ENCODE results near the gene FOXE1. TPM values are rescaled to one million over a fixed set of nuclear protein-coding genes. Genes with fewer than 3 reads are reported as not detected.

FOXE1 gene
- polyA plus RNA-seq, 2 donors: 3.5 to 6.5 TPM

DNA sequence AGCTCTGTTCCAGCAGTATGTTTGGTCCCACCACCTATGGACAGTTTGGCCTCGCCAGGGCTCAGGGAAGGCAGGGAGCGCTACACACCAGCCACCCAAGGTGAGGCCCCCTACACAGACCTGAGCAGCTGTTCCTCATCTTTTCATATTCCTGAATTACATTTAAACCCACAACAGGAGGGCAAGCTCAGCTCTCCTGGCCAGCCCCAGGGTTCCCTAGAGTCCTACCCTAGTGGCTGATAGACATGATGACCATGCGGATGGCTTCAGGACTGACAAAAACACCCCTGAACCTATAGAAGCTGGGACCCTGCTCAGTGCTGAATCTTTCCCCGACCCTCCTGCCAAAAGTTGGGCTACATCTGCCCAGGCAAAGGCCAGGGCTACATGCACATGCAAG, 6.7 kb upstream of the FOXE1 start:
- H3K4me1 ChIP-seq (ENCODE audit: control insufficient read depth in 2 of 2, insufficient read depth in 2 of 2, low read length in 1 of 2): peaks cover 0 to 4% of the 10 kb centered on the region in 2 donors
- H3K4me3 ChIP-seq (ENCODE audit: low read depth in 1 of 2, low read length in 2 of 2): no peak overlapping the region
- no peak overlapping the region for H3K27ac ChIP-seq (ENCODE audit: low read depth in 2 of 2, low read length in 1 of 2)
- H3K36me3 ChIP-seq (ENCODE audit: control insufficient read depth in 2 of 2, insufficient read depth in 2 of 2, low read length in 1 of 2): no peaks in the 10 kb centered on the region
- WGBS, 2 donors: 69 to 74% methylated on average over 4 of the region's 4 CpGs
- H3K27me3 ChIP-seq (ENCODE audit: control insufficient read depth in 1 of 2, insufficient read depth in 2 of 2, low read length in 2 of 2): peaks cover 0 to 16% of the 10 kb centered on the region in 2 donors
- peaks cover 0 to 2% of the 10 kb centered on the region in 2 donors for H3K9me3 ChIP-seq (ENCODE audit: control insufficient read depth in 2 of 2, insufficient read depth in 1 of 2, low read depth in 1 of 2, low read length in 1 of 2)

GRCh38 chr9:97847474-97848214, 5.4 kb upstream of the FOXE1 start:
- 23 to 41% methylated on average over 29 to 31 of the region's 31 CpGs for WGBS, 2 donors
- no peak overlapping the region for H3K4me3 ChIP-seq (ENCODE audit: low read depth in 1 of 2, low read length in 2 of 2)
- no peaks in the 10 kb centered on the region for H3K36me3 ChIP-seq (ENCODE audit: control insufficient read depth in 2 of 2, insufficient read depth in 2 of 2, low read length in 1 of 2)
- H3K27me3 ChIP-seq (ENCODE audit: control insufficient read depth in 1 of 2, insufficient read depth in 2 of 2, low read length in 2 of 2): peaks cover 0 to 22% of the 10 kb centered on the region in 2 donors
- H3K9me3 ChIP-seq (ENCODE audit: control insufficient read depth in 2 of 2, insufficient read depth in 1 of 2, low read depth in 1 of 2, low read length in 1 of 2): peaks cover 0 to 2% of the 10 kb centered on the region in 2 donors
- H3K4me1 ChIP-seq (ENCODE audit: control insufficient read depth in 2 of 2, insufficient read depth in 2 of 2, low read length in 1 of 2): peaks cover 2 to 4% of the 10 kb centered on the region in 2 donors
- no peak overlapping the region for H3K27ac ChIP-seq (ENCODE audit: low read depth in 2 of 2, low read length in 1 of 2)

- peaks cover 0 to 25% of the 10 kb centered on the region in 2 donors for H3K27me3 ChIP-seq (ENCODE audit: control insufficient read depth in 1 of 2, insufficient read depth in 2 of 2, low read length in 2 of 2)
- H3K4me3 ChIP-seq (ENCODE audit: low read depth in 1 of 2, low read length in 2 of 2): no peak overlapping the region
- peaks cover 3 to 4% of the 10 kb centered on the region in 2 donors for H3K4me1 ChIP-seq (ENCODE audit: control insufficient read depth in 2 of 2, insufficient read depth in 2 of 2, low read length in 1 of 2)
- no peaks in the 10 kb centered on the region for H3K36me3 ChIP-seq (ENCODE audit: control insufficient read depth in 2 of 2, insufficient read depth in 2 of 2, low read length in 1 of 2)
- H3K9me3 ChIP-seq (ENCODE audit: control insufficient read depth in 2 of 2, insufficient read depth in 1 of 2, low read depth in 1 of 2, low read length in 1 of 2): no peaks in the 10 kb centered on the region
- no peak overlapping the region for H3K27ac ChIP-seq (ENCODE audit: low read depth in 2 of 2, low read length in 1 of 2)
- 19 to 43% methylated on average over 7 of the region's 7 CpGs for WGBS, 2 donors
These were observed 4.9 kb upstream of the FOXE1 start for GRCh38 chr9:97848215-97848479.

- Histone ChIP-seq H3K27me3 (ENCODE audit: control insufficient read depth in 1 of 2, insufficient read depth in 2 of 2, low read length in 2 of 2) (peaks cover 0 to 28% of the 10 kb centered on the region in 2 donors), H3K9me3 (ENCODE audit: control insufficient read depth in 2 of 2, insufficient read depth in 1 of 2, low read depth in 1 of 2, low read length in 1 of 2) (no peaks in the 10 kb centered on the region), H3K27ac (ENCODE audit: low read depth in 2 of 2, low read length in 1 of 2) (no peak overlapping the region), H3K36me3 (ENCODE audit: control insufficient read depth in 2 of 2, insufficient read depth in 2 of 2, low read length in 1 of 2) (no peaks in the 10 kb centered on the region), H3K4me1 (ENCODE audit: control insufficient read depth in 2 of 2, insufficient read depth in 2 of 2, low read length in 1 of 2) (peaks cover 4 to 8% of the 10 kb centered on the region in 2 donors), H3K4me3 (ENCODE audit: low read depth in 1 of 2, low read length in 2 of 2) (no peak overlapping the region)
- WGBS, 2 donors: 13 to 39% methylated on average over 61 of the region's 61 CpGs
These were observed 4.4 kb upstream of the FOXE1 start for GRCh38 chr9:97848480-97849237.

DNA sequence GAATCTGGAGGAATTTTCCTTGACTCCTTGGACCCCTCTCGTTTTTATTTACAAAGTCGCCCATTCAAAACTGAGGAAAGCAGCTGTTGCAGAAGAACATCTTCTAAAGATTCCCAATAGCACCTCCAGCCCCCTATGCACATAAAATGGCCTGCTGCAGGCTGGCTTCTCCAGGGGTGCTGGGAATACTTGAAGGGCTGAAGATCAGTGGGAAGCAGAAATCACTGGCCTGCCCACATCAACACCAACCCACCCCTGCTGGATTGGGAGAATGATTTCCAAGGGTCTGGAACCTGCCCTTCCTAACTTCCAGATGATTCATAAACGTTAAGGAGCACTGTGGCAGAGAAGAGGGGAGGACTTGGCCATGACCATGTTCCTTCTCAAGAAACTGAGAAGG, 3.0 kb upstream of the FOXE1 start:
- Histone ChIP-seq H3K4me3 (ENCODE audit: low read depth in 1 of 2, low read length in 2 of 2) (no peak overlapping the region), H3K27ac (ENCODE audit: low read depth in 2 of 2, low read length in 1 of 2) (no peak overlapping the region), H3K36me3 (ENCODE audit: control insufficient read depth in 2 of 2, insufficient read depth in 2 of 2, low read length in 1 of 2) (no peaks in the 10 kb centered on the region), H3K4me1 (ENCODE audit: control insufficient read depth in 2 of 2, insufficient read depth in 2 of 2, low read length in 1 of 2) (peaks cover 4 to 14% of the 10 kb centered on the region in 2 donors), H3K9me3 (ENCODE audit: control insufficient read depth in 2 of 2, insufficient read depth in 1 of 2, low read depth in 1 of 2, low read length in 1 of 2) (no peaks in the 10 kb centered on the region), H3K27me3 (ENCODE audit: control insufficient read depth in 1 of 2, insufficient read depth in 2 of 2, low read length in 2 of 2) (peaks cover 0 to 36% of the 10 kb centered on the region in 2 donors)
- 37 to 47% methylated on average over 3 of the region's 3 CpGs for WGBS, 2 donors

- H3K27me3 ChIP-seq (ENCODE audit: control insufficient read depth in 1 of 2, insufficient read depth in 2 of 2, low read length in 2 of 2): peaks cover 0 to 37% of the 10 kb centered on the region in 2 donors
- peak overlapping the region in 1 of 2 donors; percentile 65 for H3K4me3 ChIP-seq (ENCODE audit: low read depth in 1 of 2, low read length in 2 of 2)
- no peak overlapping the region for H3K27ac ChIP-seq (ENCODE audit: low read depth in 2 of 2, low read length in 1 of 2)
- peaks cover 4 to 17% of the 10 kb centered on the region in 2 donors for H3K4me1 ChIP-seq (ENCODE audit: control insufficient read depth in 2 of 2, insufficient read depth in 2 of 2, low read length in 1 of 2)
- H3K36me3 ChIP-seq (ENCODE audit: control insufficient read depth in 2 of 2, insufficient read depth in 2 of 2, low read length in 1 of 2): no peaks in the 10 kb centered on the region
- no peaks in the 10 kb centered on the region for H3K9me3 ChIP-seq (ENCODE audit: control insufficient read depth in 2 of 2, insufficient read depth in 1 of 2, low read depth in 1 of 2, low read length in 1 of 2)
- 40 to 43% methylated on average over 13 of the region's 13 CpGs for WGBS, 2 donors
These were observed 2.1 kb upstream of the FOXE1 start for GRCh38 chr9:97850746-97851445.

GRCh38 chr9:97851446-97851883, 1.6 kb upstream of the FOXE1 start:
- H3K27me3 ChIP-seq (ENCODE audit: control insufficient read depth in 1 of 2, insufficient read depth in 2 of 2, low read length in 2 of 2): peaks cover 0 to 37% of the 10 kb centered on the region in 2 donors
- peaks cover 4 to 17% of the 10 kb centered on the region in 2 donors for H3K4me1 ChIP-seq (ENCODE audit: control insufficient read depth in 2 of 2, insufficient read depth in 2 of 2, low read length in 1 of 2)
- H3K9me3 ChIP-seq (ENCODE audit: control insufficient read depth in 2 of 2, insufficient read depth in 1 of 2, low read depth in 1 of 2, low read length in 1 of 2): no peaks in the 10 kb centered on the region
- 12 to 16% methylated on average over 23 of the region's 23 CpGs for WGBS, 2 donors
- H3K27ac ChIP-seq (ENCODE audit: low read depth in 2 of 2, low read length in 1 of 2): no peak overlapping the region
- H3K36me3 ChIP-seq (ENCODE audit: control insufficient read depth in 2 of 2, insufficient read depth in 2 of 2, low read length in 1 of 2): no peaks in the 10 kb centered on the region
- peak overlapping the region; percentile 65 to 77 for H3K4me3 ChIP-seq (ENCODE audit: low read depth in 1 of 2, low read length in 2 of 2)

DNA sequence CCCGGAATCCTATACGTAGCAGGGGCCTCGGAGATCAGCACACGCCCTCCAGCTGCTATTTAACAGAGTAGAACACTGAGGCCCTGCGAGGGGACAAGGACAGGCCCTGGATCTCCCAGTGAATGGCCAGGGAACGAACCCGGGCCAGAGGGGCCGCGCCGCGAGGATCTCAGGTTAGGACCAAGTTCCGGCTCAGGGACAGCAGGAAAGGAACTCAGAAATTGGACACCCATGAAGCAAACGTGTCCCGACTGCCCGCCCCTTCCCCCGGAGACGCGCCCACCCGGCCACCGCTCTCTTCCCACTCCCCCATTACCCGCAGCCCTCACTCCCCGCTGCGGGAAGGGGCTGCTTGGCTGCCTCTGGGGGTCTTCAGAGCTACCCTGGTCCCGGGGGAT, 1.0 kb upstream of the FOXE1 start:
- Histone ChIP-seq H3K4me1 (ENCODE audit: control insufficient read depth in 2 of 2, insufficient read depth in 2 of 2, low read length in 1 of 2) (peaks cover 4 to 17% of the 10 kb centered on the region in 2 donors), H3K4me3 (ENCODE audit: low read depth in 1 of 2, low read length in 2 of 2) (peak overlapping the region; percentile 65 to 77), H3K36me3 (ENCODE audit: control insufficient read depth in 2 of 2, insufficient read depth in 2 of 2, low read length in 1 of 2) (no peaks in the 10 kb centered on the region), H3K9me3 (ENCODE audit: control insufficient read depth in 2 of 2, insufficient read depth in 1 of 2, low read depth in 1 of 2, low read length in 1 of 2) (no peaks in the 10 kb centered on the region), H3K27me3 (ENCODE audit: control insufficient read depth in 1 of 2, insufficient read depth in 2 of 2, low read length in 2 of 2) (peaks cover 0 to 37% of the 10 kb centered on the region in 2 donors), H3K27ac (ENCODE audit: low read depth in 2 of 2, low read length in 1 of 2) (peak overlapping the region; percentile 13 to 56)
- WGBS, 2 donors: 4 to 6% methylated on average over 24 of the region's 24 CpGs

DNA sequence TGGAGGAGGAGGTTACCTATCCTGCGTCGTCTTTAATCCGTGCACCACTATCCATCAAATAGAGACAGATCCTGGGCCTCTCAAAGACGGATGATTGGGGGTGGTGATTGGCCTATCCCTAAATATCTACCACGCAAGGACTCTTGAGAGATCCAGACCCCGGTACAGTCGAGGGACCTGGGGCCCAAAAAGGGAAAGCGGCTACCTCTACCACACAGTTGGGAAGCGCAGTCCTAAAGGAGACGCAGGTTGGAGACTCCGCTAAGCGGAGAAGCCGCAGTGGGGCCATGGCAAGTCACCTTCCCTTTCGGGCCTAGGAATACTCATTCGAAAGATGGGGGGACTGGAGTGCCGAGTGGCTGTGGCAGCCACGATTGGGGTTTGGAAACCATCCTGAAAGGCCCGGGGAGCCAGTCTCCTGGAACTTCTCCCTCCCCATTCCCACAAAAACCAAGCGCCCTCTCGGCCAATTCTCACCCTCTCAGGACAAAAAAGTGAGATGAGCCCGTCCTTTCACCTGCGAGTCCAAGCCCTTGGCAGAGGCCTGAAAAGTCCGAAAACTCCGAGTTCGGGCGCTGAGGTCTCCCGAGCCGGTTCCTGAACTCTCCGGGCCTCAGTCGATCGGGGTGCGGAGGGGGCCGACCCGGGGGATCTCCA, 499 bp upstream of the FOXE1 start:
- Histone ChIP-seq H3K27me3 (ENCODE audit: control insufficient read depth in 1 of 2, insufficient read depth in 2 of 2, low read length in 2 of 2) (peaks cover 0 to 38% of the 10 kb centered on the region in 2 donors), H3K4me3 (ENCODE audit: low read depth in 1 of 2, low read length in 2 of 2) (peak overlapping the region; percentile 65 to 77), H3K36me3 (ENCODE audit: control insufficient read depth in 2 of 2, insufficient read depth in 2 of 2, low read length in 1 of 2) (no peaks in the 10 kb centered on the region), H3K27ac (ENCODE audit: low read depth in 2 of 2, low read length in 1 of 2) (peak overlapping the region; percentile 13 to 56), H3K4me1 (ENCODE audit: control insufficient read depth in 2 of 2, insufficient read depth in 2 of 2, low read length in 1 of 2) (peaks cover 4 to 17% of the 10 kb centered on the region in 2 donors), H3K9me3 (ENCODE audit: control insufficient read depth in 2 of 2, insufficient read depth in 1 of 2, low read depth in 1 of 2, low read length in 1 of 2) (no peaks in the 10 kb centered on the region)
- 3 to 5% methylated on average over 34 of the region's 34 CpGs for WGBS, 2 donors
